B cell (primary cell): ENCODE measurements around the gene BRIP1. TPM values are rescaled to one million over a fixed set of nuclear protein-coding genes. Genes with fewer than 3 reads are reported as not detected.

Experiments used
- ATAC-seq: fragments of 200-7000 bp; cut with Tn5 transposase; one replicate; pipeline ENCODE4 v1.10.0; 2021; ENCODE audit warnings: low read depth, mild to moderate bottlenecking, moderate number of reproducible peaks, moderate library complexity
- CTCF ChIA-PET: fragments of 350-600 bp; sonication (Branson Sonifier 250); formaldehyde crosslinking; loops from one replicate; lab custom pipeline; 2021; ENCODE audit warnings: antibody characterized with exemption, inconsistent platforms; lab: Charles Lee
- POLR2A ChIA-PET: fragments of 350-600 bp; sonication (Branson Sonifier 250); formaldehyde crosslinking; loops from one replicate; lab custom pipeline; 2021; ENCODE audit warnings: antibody characterized with exemption; lab: Charles Lee
- DNase-seq: peaks from one replicate; pipeline ENCODE4 v3.0.0; 2013
- H2AFZ ChIP-seq: 2 replicates; pipeline ENCODE4 v1.6.1; 2012; ENCODE audit warnings: mild to moderate bottlenecking, low read depth, low read length; ENCODE audit not compliant: insufficient read depth, poor library complexity, severe bottlenecking
- H3K27ac ChIP-seq, 2 donors: 1 replicate in 1 of 2; 2 replicates in 1 of 2; pipeline ENCODE4 v1.5.1; 2012 to 2013; ENCODE audit warnings: low read length in 2 of 2, mild to moderate bottlenecking in 2 of 2, moderate library complexity in 1 of 2
- H3K27me3 ChIP-seq, 4 experiments: fragments of 200-600 bp in 1 of 4; sonication (generic) in 1 of 4; replicated peaks in 1 of 4; 1 replicate in 2 of 4; 2 replicates in 2 of 4; pipeline versions ENCODE4 v1.6.1 to v1.7.0; 2013 to 2016; ENCODE audit warnings: low read length in 3 of 4, mild to moderate bottlenecking in 2 of 4, mixed read lengths in 1 of 4, moderate library complexity in 1 of 4; ENCODE audit not compliant: insufficient read depth in 4 of 4, control insufficient read depth in 3 of 4; ENCODE audit errors: control extremely low read depth in 1 of 4
- H3K36me3 ChIP-seq, 2 experiments: replicated peaks in 1 of 2; 1 replicate in 1 of 2; 2 replicates in 1 of 2; pipeline versions ENCODE4 v1.6.1 to v1.7.1; 2013; ENCODE audit warnings: low read length in 1 of 2; ENCODE audit not compliant: insufficient read depth in 2 of 2, control insufficient read depth in 1 of 2; ENCODE audit errors: control extremely low read depth in 1 of 2, extremely low read depth in 1 of 2
- H3K4me1 ChIP-seq, 2 donors: fragments of 200-600 bp in 1 of 2; sonication (generic) in 1 of 2; 1 replicate in 1 of 2; 2 replicates in 1 of 2; pipeline versions ENCODE4 v1.5.1 to v1.6.1; 2013 to 2017; ENCODE audit warnings: low read length in 2 of 2; ENCODE audit not compliant: control insufficient read depth in 2 of 2, insufficient read depth in 2 of 2
- H3K4me2 ChIP-seq: replicated peaks from 2 replicates; pipeline ENCODE3; 2012; ENCODE audit warnings: mild to moderate bottlenecking, low read depth, low read length; ENCODE audit not compliant: poor library complexity, severe bottlenecking
- H3K4me3 ChIP-seq, 5 experiments: fragments of 200-600 bp in 1 of 5; sonication (generic) in 1 of 5; 1 replicate in 3 of 5; 2 replicates in 2 of 5; pipeline versions ENCODE4 v1.5.1 to v1.7.0; 2011 to 2016; ENCODE audit warnings: low read length in 4 of 5, mild to moderate bottlenecking in 4 of 5, low read depth in 2 of 5, control low read depth in 1 of 5, moderate library complexity in 1 of 5; ENCODE audit not compliant: insufficient read depth in 1 of 5; ENCODE audit errors: control extremely low read depth in 1 of 5, extremely low read depth in 1 of 5
- H3K79me2 ChIP-seq: fragments of 200-600 bp; sonication (generic); one replicate; pipeline ENCODE4 v1.6.0; 2016; ENCODE audit warnings: low read length; ENCODE audit not compliant: control insufficient read depth, insufficient read depth
- H3K9ac ChIP-seq: fragments of 200-600 bp; sonication (generic); 2 replicates; pipeline ENCODE4 v1.6.1; 2017; ENCODE audit warnings: mild to moderate bottlenecking, low read length, moderate library complexity
- H3K9me3 ChIP-seq, 3 donors: one replicate each; pipeline versions ENCODE4 v1.6.1 to v1.7.1; 2013; ENCODE audit warnings: low read length in 2 of 3; ENCODE audit not compliant: control insufficient read depth in 2 of 3, insufficient read depth in 1 of 3; ENCODE audit errors: control extremely low read depth in 1 of 3
- H4K20me1 ChIP-seq: 2 replicates; pipeline ENCODE4 v1.6.0; 2012; ENCODE audit warnings: mild to moderate bottlenecking, low read length; ENCODE audit not compliant: insufficient read depth, control insufficient read depth, poor library complexity, severe bottlenecking
- H3K27ac Mint-ChIP-seq: one replicate; pipeline ENCODE4 v1.8.0; 2021; ENCODE audit warnings: mixed read lengths
- H3K27me3 Mint-ChIP-seq: one replicate; pipeline ENCODE4 v1.8.0; 2021; ENCODE audit warnings: mixed read lengths
- H3K4me1 Mint-ChIP-seq: one replicate; pipeline ENCODE4 v1.8.0; 2021; ENCODE audit warnings: mixed read lengths
- H3K4me3 Mint-ChIP-seq: one replicate; pipeline ENCODE4 v1.8.0; 2021; ENCODE audit warnings: mixed read lengths
- H3K9me3 Mint-ChIP-seq: one replicate; pipeline ENCODE4 v1.8.0; 2022; ENCODE audit warnings: mixed read lengths; ENCODE audit not compliant: insufficient read depth
- EZH2 ChIP-seq: IDR thresholded peaks from 2 replicates; pipeline ENCODE4 v1.6.1; 2012; ENCODE audit warnings: borderline replicate concordance, low read depth, mild to moderate bottlenecking, moderate library complexity, low read length; ENCODE audit not compliant: insufficient read depth, poor library complexity, severe bottlenecking
- WGBS: methylation state at CpG from one replicate; pipeline ENCODE4 v1.1.5; 2013; ENCODE audit warnings: missing lambda C conversion rate; ENCODE audit not compliant: insufficient coverage; 5-methylcytosine and 5-hydroxymethylcytosine counted together
- intact Hi-C: fragments of 100-400 bp; cut with micrococcal nuclease; formaldehyde crosslinking; loops from one replicate; pipeline ENCODE4 v1.10.0; 2022
- polyA plus RNA-seq: library from polyadenylated mRNA; depleted of rRNA; stranded (reverse); fragments of >200 nt; gene quantifications from 2 replicates; pipeline ENCODE4 v1.2.3, GENCODE V29; 2012
- total RNA-seq, 2 donors: library from RNA; stranded (reverse); fragments of 120-200 nt in 1 of 2; gene quantifications; 1 replicate in 1 of 2; 2 replicates in 1 of 2; pipeline versions ENCODE4 v1.2.3 to v1.2.4, GENCODE V29; 2013 to 2022
- TF ChIP-seq, protein P1 (sequence below): fragments of 200-600 bp; IDR thresholded peaks from one replicate; pipeline ENCODE4 v1.8.0; 2022; ENCODE audit warnings: antibody characterized with exemption, mild to moderate bottlenecking

The BRIP1 gene
- total and polyA plus RNA-seq, 2 donors (not counting 1 experiment from before 2014, with no cell fraction given) = 0.89 to 2.4 TPM

DNA sequence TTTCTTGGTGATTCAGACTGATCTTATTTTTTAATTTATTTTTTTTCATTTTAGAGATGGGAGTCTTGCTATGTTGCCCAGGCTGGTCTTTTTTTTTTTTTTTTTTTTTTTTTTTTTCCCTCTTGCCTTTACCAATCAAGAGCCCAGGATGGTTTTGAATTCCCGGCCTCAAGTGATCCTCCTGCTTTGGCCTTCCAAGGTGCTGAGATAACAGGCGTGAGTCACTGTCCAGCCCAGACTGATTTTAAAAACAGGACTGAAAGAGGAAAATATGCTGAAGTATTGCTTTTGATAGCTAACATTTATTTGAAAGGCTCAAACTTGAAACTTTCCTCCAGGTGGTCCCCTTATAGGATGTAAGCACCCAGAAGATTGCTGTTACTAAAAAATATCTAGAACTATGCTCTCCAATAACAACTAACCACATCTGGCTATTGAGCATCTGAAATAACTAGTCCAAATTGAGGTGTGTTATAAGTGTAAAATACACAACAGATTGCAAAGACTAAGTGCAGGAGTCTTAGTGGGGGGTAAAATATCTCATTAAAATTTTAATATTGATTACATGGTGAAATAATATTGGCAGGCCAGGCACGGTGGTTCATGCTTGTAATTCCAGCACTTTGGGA is 15.8 kb upstream of the BRIP1 start:
- H3K27ac ChIP-seq = no peak overlapping the region
- H3K27ac Mint-ChIP-seq = no peak overlapping the region
- no peak overlapping the region for H3K4me3 Mint-ChIP-seq
- DNase-seq = no peak
- H3K4me1 ChIP-seq = no peaks in the 10 kb centered on the region
- ATAC-seq = no peak
- CTCF ChIA-PET = interaction anchor here (0.6 kb wide), 1 partner anchor 42 kb away, joined by 4 read pairs; no protein-coding TSS in a partner anchor
- intact Hi-C loops = no loop called here
- H3K4me2 ChIP-seq = no peak overlapping the region
- no peaks in the 10 kb centered on the region for H3K4me1 Mint-ChIP-seq
- no peaks in the 10 kb centered on the region for H3K79me2 ChIP-seq
- no peaks in the 10 kb centered on the region for H3K27me3 Mint-ChIP-seq
- POLR2A ChIA-PET = no interaction called here
- no peaks in the 10 kb centered on the region for H3K9me3 ChIP-seq
- TF ChIP-seq, protein P1, sequence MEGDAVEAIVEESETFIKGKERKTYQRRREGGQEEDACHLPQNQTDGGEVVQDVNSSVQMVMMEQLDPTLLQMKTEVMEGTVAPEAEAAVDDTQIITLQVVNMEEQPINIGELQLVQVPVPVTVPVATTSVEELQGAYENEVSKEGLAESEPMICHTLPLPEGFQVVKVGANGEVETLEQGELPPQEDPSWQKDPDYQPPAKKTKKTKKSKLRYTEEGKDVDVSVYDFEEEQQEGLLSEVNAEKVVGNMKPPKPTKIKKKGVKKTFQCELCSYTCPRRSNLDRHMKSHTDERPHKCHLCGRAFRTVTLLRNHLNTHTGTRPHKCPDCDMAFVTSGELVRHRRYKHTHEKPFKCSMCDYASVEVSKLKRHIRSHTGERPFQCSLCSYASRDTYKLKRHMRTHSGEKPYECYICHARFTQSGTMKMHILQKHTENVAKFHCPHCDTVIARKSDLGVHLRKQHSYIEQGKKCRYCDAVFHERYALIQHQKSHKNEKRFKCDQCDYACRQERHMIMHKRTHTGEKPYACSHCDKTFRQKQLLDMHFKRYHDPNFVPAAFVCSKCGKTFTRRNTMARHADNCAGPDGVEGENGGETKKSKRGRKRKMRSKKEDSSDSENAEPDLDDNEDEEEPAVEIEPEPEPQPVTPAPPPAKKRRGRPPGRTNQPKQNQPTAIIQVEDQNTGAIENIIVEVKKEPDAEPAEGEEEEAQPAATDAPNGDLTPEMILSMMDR = no peak
- TF ChIP-seq EZH2 = no peak
- H3K9me3 Mint-ChIP-seq = no peaks in the 10 kb centered on the region
- H3K4me3 ChIP-seq = no peak overlapping the region
- no peak overlapping the region for H3K9ac ChIP-seq
- no peaks in the 10 kb centered on the region for H4K20me1 ChIP-seq
- peaks cover 1 to 38% of the 10 kb centered on the region in 2 experiments for H3K36me3 ChIP-seq
- H3K27me3 ChIP-seq = no peaks in the 10 kb centered on the region
- 100% methylated on average over 1 of the region's 3 CpGs for WGBS
- H2AFZ ChIP-seq = no peak overlapping the region

DNA sequence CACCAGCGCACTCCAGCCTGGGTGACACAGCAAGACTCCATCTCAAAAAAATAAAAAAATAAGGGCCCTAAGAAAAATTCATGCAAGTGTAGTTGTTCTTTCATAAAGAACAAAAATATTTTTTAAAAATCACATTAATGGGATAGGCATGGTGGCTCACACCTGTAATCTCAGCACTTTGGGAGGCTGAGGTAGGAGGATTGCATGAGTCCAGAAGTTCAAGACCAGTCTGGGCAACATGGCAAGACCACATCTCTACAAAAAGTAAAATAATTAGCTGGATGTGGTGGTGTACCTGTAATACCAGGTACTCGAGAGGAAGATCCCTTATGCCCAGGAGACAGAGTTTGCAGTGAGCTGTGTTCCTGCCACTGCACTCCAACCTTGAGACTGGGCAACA is 15.2 kb upstream of the BRIP1 start:
- DNase-seq = no peak
- no peak overlapping the region for H3K27ac ChIP-seq
- ChIA-PET CTCF (interaction anchor here (0.6 kb wide), 1 partner anchor 41 kb away, joined by 4 read pairs; no protein-coding TSS in a partner anchor), POLR2A (no interaction called here)
- no peak overlapping the region for H3K27ac Mint-ChIP-seq
- H3K27me3 ChIP-seq = no peaks in the 10 kb centered on the region
- H2AFZ ChIP-seq = no peak overlapping the region
- H3K9ac ChIP-seq = no peak overlapping the region
- H4K20me1 ChIP-seq = no peaks in the 10 kb centered on the region
- H3K4me1 ChIP-seq = no peaks in the 10 kb centered on the region
- no peaks in the 10 kb centered on the region for H3K4me1 Mint-ChIP-seq
- WGBS = no CpG with 5 or more reads among the region's 2 CpGs
- H3K4me2 ChIP-seq = no peak overlapping the region
- TF ChIP-seq, protein P1 = no peak
- TF ChIP-seq EZH2 = no peak
- intact Hi-C loops = no loop called here
- H3K9me3 ChIP-seq = no peaks in the 10 kb centered on the region
- no peak for ATAC-seq
- no peaks in the 10 kb centered on the region for H3K9me3 Mint-ChIP-seq
- H3K4me3 ChIP-seq = no peak overlapping the region
- no peaks in the 10 kb centered on the region for H3K27me3 Mint-ChIP-seq
- H3K4me3 Mint-ChIP-seq = no peak overlapping the region
- no peaks in the 10 kb centered on the region for H3K79me2 ChIP-seq
- peaks cover 1 to 33% of the 10 kb centered on the region in 2 experiments for H3K36me3 ChIP-seq
